GM20000 (cell line): ENCODE measurements around the gene ATP4B.

Experiments used
- DNase-seq: peaks from one replicate; pipeline ENCODE4 v3.0.0; 2012; ENCODE audit warnings: low spot score
- TF ChIP-seq, protein P1 (sequence below): IDR thresholded peaks from 2 replicates; pipeline ENCODE4 v1.5.1; 2012; ENCODE audit warnings: mild to moderate bottlenecking, control low read depth; ENCODE audit errors: extremely low read depth, missing control alignments

Gene ATP4B

DNA sequence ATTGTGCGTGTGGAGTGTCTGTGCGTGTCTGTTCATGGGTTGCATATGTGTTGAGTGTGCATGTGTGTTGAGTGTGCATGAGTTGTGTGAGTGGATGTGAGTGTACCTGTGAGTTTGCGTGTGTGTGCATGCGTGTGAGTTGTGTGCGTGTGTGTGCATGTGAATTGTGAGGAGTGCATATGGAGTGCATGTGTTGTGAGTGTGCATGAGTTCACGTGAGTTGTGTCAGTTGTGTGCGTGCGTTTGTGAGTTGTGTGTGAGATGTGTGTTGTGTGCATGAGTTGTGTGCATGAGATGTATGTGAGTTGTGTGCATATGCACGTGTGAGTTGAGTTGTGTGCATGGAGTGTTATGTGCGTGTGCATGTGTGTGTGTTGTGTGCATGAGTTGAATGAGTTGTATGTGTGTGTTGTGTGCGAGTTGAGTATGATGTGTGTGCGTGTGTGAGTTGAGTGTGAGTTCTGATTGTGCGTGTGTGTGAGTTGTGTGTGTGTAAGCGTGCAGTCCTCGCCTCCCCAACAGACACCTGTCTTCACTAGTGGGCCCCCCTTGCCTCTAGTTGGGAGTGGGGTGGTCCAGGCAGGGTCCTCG lies 44.1 kb downstream of the ATP4B start:
- TF ChIP-seq, protein P1, sequence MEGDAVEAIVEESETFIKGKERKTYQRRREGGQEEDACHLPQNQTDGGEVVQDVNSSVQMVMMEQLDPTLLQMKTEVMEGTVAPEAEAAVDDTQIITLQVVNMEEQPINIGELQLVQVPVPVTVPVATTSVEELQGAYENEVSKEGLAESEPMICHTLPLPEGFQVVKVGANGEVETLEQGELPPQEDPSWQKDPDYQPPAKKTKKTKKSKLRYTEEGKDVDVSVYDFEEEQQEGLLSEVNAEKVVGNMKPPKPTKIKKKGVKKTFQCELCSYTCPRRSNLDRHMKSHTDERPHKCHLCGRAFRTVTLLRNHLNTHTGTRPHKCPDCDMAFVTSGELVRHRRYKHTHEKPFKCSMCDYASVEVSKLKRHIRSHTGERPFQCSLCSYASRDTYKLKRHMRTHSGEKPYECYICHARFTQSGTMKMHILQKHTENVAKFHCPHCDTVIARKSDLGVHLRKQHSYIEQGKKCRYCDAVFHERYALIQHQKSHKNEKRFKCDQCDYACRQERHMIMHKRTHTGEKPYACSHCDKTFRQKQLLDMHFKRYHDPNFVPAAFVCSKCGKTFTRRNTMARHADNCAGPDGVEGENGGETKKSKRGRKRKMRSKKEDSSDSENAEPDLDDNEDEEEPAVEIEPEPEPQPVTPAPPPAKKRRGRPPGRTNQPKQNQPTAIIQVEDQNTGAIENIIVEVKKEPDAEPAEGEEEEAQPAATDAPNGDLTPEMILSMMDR: no peak
- DNase-seq: no peak

DNA sequence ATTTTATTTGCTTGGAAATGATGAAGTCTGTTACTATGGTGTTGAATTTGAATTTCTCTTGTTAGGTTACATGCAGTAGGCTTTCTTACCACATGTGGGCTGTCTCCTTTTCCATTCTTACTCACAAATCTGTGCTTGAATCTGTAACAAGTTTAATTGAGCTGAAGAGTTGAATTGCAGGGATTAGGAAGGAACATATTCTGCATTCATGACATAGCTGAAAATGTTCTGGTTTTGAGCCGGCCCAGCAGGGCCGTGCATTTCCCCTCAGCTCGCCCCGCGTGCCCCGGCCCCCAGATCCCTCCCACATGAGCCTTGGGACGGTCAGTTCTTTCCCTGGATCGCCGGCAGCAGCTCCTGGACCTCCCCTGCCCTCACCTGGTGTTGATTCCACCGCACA lies 45.4 kb downstream of the ATP4B start:
- TF ChIP-seq, protein P1: no peak
- DNase-seq: no peak

- TF ChIP-seq, protein P1: no peak
- no peak for DNase-seq
Observed at GRCh38 chr13:113611996-113612395, 46.0 kb downstream of the ATP4B start.

GRCh38 chr13:113610266-113610665 lies 47.7 kb downstream of the ATP4B start:
- TF ChIP-seq, protein P1: no peak
- no peak for DNase-seq

DNA sequence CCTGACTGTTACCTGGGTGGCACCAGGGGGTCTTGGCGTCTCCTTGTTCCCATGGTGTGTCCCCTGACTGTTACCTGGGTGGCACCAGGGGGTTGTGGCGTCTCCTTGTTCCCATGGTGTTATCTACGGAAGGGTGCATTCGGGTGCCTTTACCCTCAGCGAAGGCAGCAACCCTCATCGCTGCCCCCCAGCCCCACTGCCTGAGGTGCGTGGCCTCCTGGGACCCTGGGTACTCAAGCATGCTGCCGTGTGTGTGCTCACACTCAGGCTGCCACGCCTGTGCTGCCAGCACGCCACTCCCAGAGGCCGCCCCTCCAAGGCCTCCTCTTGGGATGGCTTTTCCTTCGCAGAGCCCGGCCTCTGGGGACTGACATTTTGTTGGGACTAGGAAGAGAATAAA lies 48.4 kb downstream of the ATP4B start:
- DNase-seq: no peak
- TF ChIP-seq, protein P1: no peak

GRCh38 chr13:113608967-113609533 lies 48.9 kb downstream of the ATP4B start:
- TF ChIP-seq, protein P1: no peak

DNA sequence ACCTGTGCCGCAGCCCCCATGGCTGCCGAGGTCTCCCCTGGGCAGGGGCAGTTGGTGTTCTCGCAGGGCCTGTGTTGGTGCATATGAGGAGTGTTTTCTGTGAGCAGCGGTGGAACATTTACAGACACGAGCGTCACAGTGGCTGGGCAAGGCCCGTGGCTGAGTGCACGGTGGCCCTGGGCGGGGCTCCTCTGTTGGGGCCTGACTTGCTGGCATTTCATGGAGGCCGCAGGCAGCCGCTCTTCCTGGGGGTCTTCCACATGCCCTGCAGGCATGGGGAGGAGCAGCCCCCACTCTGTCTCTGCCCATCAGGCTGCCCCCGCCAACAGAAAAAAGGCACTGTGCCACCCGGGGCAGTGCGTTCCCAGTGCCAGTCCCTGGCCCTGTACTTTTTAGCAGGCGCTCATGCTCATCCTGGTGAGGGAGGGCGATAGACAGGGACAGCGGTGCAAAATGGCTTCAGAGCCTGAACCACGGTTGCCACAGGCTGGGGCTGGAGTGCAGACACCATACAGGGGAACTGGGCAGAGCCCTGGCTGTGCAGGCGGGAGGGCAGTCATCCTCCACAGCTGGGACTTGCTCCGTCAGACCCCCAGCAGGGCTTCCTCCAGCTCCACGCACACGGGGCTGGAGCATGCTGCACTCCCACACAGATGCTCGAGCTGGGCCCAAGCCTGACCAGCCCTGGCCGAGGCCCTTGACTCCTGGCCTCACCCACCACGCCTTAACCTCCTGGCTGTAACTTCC lies 49.9 kb downstream of the ATP4B start:
- TF ChIP-seq, protein P1: no peak
- no peak for DNase-seq

More at GRCh38 chr13:113608967-113609533, 48.9 kb downstream of the ATP4B start:
- DNase-seq: no peak
